PC-3 (cell line): ENCODE results near the gene PCNX3. TPM values are rescaled to one million over a fixed set of nuclear protein-coding genes. Genes with fewer than 3 reads are reported as not detected.

ENCODE experiments used
- ATAC-seq: fragments of 200-7000 bp; cut with Tn5 transposase; 2 replicates; pipeline ENCODE4 v1.9.1; 2020; ENCODE audit warnings: mild to moderate bottlenecking, moderate library complexity
- BruUV-seq: library from RNA; stranded (reverse); fragments of 400-500 nt; replicated peaks from 2 replicates; lab custom pipeline; 2021; lab: Mats Ljungman, UMichigan
- CTCF ChIA-PET: fragments of 300-600 bp; sonication (Branson Sonifier 250); formaldehyde crosslinking; loops from one replicate; lab custom pipeline; 2022; ENCODE audit warnings: antibody characterized with exemption; lab: Charles Lee
- POLR2A ChIA-PET: fragments of 300-600 bp; sonication (Branson Sonifier 250); formaldehyde crosslinking; loops from one replicate; lab custom pipeline; 2022; ENCODE audit warnings: antibody characterized with exemption; ENCODE audit not compliant: unreplicated experiment; lab: Charles Lee
- DNase-seq: peaks from one replicate; pipeline ENCODE4 v3.0.0-alpha.2; 2015
- H2AFZ ChIP-seq: fragments of 300-600 bp; sonication (generic); 2 replicates; pipeline ENCODE4 v1.6.0; 2016; ENCODE audit warnings: antibody characterized with exemption, low read length
- H3F3A ChIP-seq: fragments of 300-600 bp; sonication (generic); one replicate; pipeline ENCODE4 v1.6.0; 2017; ENCODE audit warnings: antibody characterized with exemption, low read length, control low read depth, mild to moderate bottlenecking; ENCODE audit not compliant: unreplicated experiment
- H3K27ac ChIP-seq: fragments of 300-600 bp; sonication (generic); 2 replicates; pipeline ENCODE4 v1.5.1; 2016; ENCODE audit warnings: mild to moderate bottlenecking, low read length
- H3K27me3 ChIP-seq: fragments of 300-600 bp; sonication (generic); 2 replicates; pipeline ENCODE4 v1.6.1; 2016; ENCODE audit warnings: low read length, mixed read lengths
- H3K36me3 ChIP-seq: fragments of 300-600 bp; sonication (generic); 2 replicates; pipeline ENCODE4 v1.6.1; 2016; ENCODE audit warnings: low read depth, mixed run types, low read length, mixed read lengths
- H3K4me1 ChIP-seq: fragments of 300-600 bp; sonication (generic); 2 replicates; pipeline ENCODE4 v1.5.1; 2016; ENCODE audit warnings: low read length; ENCODE audit not compliant: insufficient read depth
- H3K4me2 ChIP-seq: fragments of 300-600 bp; sonication (generic); 2 replicates; pipeline ENCODE4 v1.6.0; 2016; ENCODE audit warnings: low read length
- H3K4me3 ChIP-seq: fragments of 300-600 bp; sonication (generic); 2 replicates; pipeline ENCODE4 v1.5.1; 2016; ENCODE audit warnings: mild to moderate bottlenecking, low read length, mixed read lengths
- H3K79me2 ChIP-seq: fragments of 300-600 bp; sonication (generic); 2 replicates; pipeline ENCODE4 v1.6.1; 2017; ENCODE audit warnings: low read length, mixed read lengths
- H3K9ac ChIP-seq: fragments of 300-600 bp; sonication (generic); 2 replicates; pipeline ENCODE4 v1.6.0; 2016; ENCODE audit warnings: mild to moderate bottlenecking, low read length
- H3K9me2 ChIP-seq: fragments of 300-600 bp; sonication (generic); replicated peaks from 2 replicates; pipeline ENCODE4 v1.6.1; 2016; ENCODE audit warnings: mixed run types, low read length, mixed read lengths
- H3K9me3 ChIP-seq: fragments of 300-600 bp; sonication (generic); 2 replicates; pipeline ENCODE4 v1.6.1; 2016; ENCODE audit warnings: low read length, mixed read lengths
- H4K20me1 ChIP-seq: fragments of 300-600 bp; sonication (generic); 2 replicates; pipeline ENCODE4 v1.6.1; 2016; ENCODE audit warnings: low read length, mixed read lengths
- EZH2 ChIP-seq: fragments of 300-600 bp; sonication (generic); IDR thresholded peaks from one replicate; pipeline ENCODE4 v1.6.1; 2017; ENCODE audit warnings: antibody characterized with exemption, mild to moderate bottlenecking, low read length; ENCODE audit not compliant: unreplicated experiment
- EZH2phosphoT487 ChIP-seq: fragments of 300-600 bp; sonication (generic); IDR thresholded peaks from 2 replicates; pipeline ENCODE4 v1.6.1; 2018; ENCODE audit warnings: mild to moderate bottlenecking, antibody characterized with exemption, low read length, borderline replicate concordance
- intact Hi-C: fragments of 100-400 bp; cut with micrococcal nuclease; formaldehyde crosslinking; loops from 2 replicates; pipeline ENCODE4 v1.9.0; 2023
- total RNA-seq: library from RNA; depleted of rRNA; stranded (reverse); fragments of >200 nt; gene quantifications from 2 replicates; pipeline ENCODE4 v1.2.3, GENCODE V29; 2014
- TF ChIP-seq, protein P1 (sequence below): fragments of 300-600 bp; sonication (generic); conservative IDR thresholded peaks from 2 replicates; pipeline ENCODE4 v1.5.1; 2017; ENCODE audit warnings: antibody characterized with exemption, low read depth, mild to moderate bottlenecking, low read length

PCNX3 gene
- total RNA-seq, 1 experiment from 2014 or later: 53.6 TPM

DNA sequence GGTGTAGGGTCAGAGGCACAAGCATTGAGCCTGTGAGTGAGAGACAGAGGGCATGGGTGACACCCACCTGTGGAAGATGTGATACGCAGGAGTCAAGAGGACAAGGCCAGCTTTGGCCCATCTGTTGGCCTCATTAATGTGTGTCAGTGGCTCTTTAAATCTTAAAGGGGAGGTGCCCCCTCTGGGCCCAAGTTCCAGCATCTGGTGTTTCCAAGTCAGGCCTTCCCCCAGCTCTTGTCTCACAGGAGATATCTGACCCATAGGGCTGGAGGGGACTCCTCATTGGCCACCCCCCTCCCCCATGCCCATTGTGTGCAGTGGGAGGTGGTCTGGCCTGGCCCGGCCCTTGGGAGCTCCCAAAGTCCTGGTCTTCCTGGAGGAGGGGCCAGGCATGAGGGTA is 28.9 kb upstream of the PCNX3 start:
- no peak for TF ChIP-seq EZH2
- TF ChIP-seq EZH2phosphoT487: no peak
- TF ChIP-seq, protein P1, sequence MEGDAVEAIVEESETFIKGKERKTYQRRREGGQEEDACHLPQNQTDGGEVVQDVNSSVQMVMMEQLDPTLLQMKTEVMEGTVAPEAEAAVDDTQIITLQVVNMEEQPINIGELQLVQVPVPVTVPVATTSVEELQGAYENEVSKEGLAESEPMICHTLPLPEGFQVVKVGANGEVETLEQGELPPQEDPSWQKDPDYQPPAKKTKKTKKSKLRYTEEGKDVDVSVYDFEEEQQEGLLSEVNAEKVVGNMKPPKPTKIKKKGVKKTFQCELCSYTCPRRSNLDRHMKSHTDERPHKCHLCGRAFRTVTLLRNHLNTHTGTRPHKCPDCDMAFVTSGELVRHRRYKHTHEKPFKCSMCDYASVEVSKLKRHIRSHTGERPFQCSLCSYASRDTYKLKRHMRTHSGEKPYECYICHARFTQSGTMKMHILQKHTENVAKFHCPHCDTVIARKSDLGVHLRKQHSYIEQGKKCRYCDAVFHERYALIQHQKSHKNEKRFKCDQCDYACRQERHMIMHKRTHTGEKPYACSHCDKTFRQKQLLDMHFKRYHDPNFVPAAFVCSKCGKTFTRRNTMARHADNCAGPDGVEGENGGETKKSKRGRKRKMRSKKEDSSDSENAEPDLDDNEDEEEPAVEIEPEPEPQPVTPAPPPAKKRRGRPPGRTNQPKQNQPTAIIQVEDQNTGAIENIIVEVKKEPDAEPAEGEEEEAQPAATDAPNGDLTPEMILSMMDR: no peak
- H3K9me2 ChIP-seq: no peaks in the 10 kb centered on the region
- DNase-seq: no peak
- intact Hi-C loops: no loop called here
- CTCF ChIA-PET: no interaction called here
- no peak for ATAC-seq
- no peak overlapping the region for H3K9ac ChIP-seq
- H3K79me2 ChIP-seq: no peaks in the 10 kb centered on the region
- BruUV-seq: no TSS peak
- H4K20me1 ChIP-seq: no peaks in the 10 kb centered on the region
- POLR2A ChIA-PET: no interaction called here
- no peaks in the 10 kb centered on the region for H3K9me3 ChIP-seq
- H2AFZ ChIP-seq: no peak overlapping the region
- no peaks in the 10 kb centered on the region for H3K4me1 ChIP-seq
- H3K27me3 ChIP-seq: no peaks in the 10 kb centered on the region
- no peak overlapping the region for H3K4me2 ChIP-seq
- H3F3A ChIP-seq: no peaks in the 10 kb centered on the region
- peaks cover 7% of the 10 kb centered on the region for H3K36me3 ChIP-seq
- no peak overlapping the region for H3K4me3 ChIP-seq
- H3K27ac ChIP-seq: no peak overlapping the region

DNA sequence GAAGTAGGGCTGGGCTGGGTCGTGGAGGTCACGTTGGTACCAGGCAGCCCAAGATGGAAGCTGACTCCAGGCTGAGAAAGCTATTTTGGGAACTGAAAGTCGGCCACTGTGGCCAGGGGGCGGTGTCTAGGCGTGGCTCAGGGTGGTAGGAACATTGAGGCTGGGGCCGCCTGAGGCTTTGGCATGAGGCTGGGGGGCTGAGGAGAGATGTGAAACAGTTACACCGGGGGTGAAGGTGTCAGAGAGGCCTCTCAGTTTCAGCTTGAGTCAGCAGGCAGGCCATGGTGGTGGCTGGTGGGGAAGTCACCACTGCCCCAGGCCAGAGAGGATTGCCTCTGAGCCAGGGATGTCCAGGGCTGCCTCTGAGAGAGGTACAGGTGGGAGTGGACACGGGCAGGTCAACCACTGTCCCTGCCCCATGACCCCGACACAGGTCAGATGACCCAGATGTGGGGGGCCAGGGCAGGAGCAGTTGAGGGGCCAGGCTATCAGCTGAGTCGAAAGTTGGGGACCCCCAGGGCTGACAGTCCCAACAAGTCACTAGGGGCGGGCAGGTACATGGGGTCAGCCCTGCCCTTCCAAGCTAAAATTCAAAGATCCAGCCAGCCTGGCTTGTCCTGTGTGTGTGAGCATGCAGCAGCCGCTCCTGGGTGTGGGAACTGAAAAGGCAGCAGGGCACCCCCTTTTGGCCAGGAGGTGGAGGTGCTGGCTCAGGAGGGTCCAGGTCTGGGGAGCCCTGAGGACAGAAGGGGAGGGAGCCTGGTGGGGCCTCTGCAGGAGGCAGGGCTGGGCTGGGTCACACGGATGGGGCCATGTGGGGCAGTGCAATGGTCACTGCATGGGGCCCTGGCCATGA is 27.1 kb upstream of the PCNX3 start:
- ChIA-PET POLR2A (no interaction called here), CTCF (interaction anchor here (0.6 to 1.1 kb wide), 3 partner anchors 11 to 63 kb away, joined by 3 to 7 read pairs (median 6); partner anchors contain the start of gene SCYL1)
- BruUV-seq: no TSS peak
- H3F3A ChIP-seq: no peaks in the 10 kb centered on the region
- H3K4me1 ChIP-seq: no peaks in the 10 kb centered on the region
- ATAC-seq (peak; percentile 74), DNase-seq (peak; percentile 65)
- H2AFZ ChIP-seq: no peak overlapping the region
- no peaks in the 10 kb centered on the region for H3K27me3 ChIP-seq
- H4K20me1 ChIP-seq: no peaks in the 10 kb centered on the region
- H3K4me3 ChIP-seq: no peak overlapping the region
- peaks cover 5% of the 10 kb centered on the region for H3K36me3 ChIP-seq
- no peaks in the 10 kb centered on the region for H3K79me2 ChIP-seq
- no peak overlapping the region for H3K4me2 ChIP-seq
- H3K27ac ChIP-seq: no peak overlapping the region
- TF ChIP-seq, protein P1: peak; percentile 76
- TF ChIP-seq EZH2 (no peak), EZH2phosphoT487 (no peak)
- no peak overlapping the region for H3K9ac ChIP-seq
- intact Hi-C loops: no loop called here
- no peaks in the 10 kb centered on the region for H3K9me2 ChIP-seq
- H3K9me3 ChIP-seq: no peaks in the 10 kb centered on the region
